GM12865 (cell line): ENCODE data around the gene HLA-DRA.

ENCODE experiments used
- DNase-seq: peaks from one replicate; pipeline ENCODE4 v3.0.0; 2010; ENCODE audit warnings: low read depth
- H3K4me3 ChIP-seq: 2 replicates; pipeline ENCODE4 v1.5.1; 2011; ENCODE audit warnings: mild to moderate bottlenecking, low read depth, low read length, control low read depth
- TF ChIP-seq, protein P1 (sequence below): IDR thresholded peaks from 2 replicates; pipeline ENCODE4 v1.5.1; 2011; ENCODE audit warnings: low read length, control low read depth, low read depth, inconsistent platforms; ENCODE audit not compliant: insufficient read depth; ENCODE audit errors: missing control alignments

Gene HLA-DRA

DNA sequence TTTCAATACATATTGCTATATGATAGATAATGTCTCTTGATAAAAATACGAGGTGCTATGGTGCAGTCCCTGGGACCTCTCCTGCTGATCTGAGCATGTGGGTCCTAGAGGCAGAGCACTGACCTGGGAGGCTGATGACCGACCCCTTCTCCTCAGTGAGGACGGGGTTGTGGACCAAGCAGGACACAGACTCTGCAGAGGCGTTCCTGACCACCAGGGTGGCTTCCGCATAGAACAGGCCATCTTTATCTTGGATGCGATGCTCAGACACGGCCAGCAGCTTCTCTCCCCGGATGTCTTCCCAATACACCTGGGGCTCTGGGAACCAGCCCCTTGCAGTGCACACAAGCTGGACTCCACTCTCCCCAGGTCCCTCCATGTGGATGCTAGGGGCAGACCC is 36.9 kb upstream of the HLA-DRA start:
- DNase-seq, result no peak
- TF ChIP-seq, protein P1, sequence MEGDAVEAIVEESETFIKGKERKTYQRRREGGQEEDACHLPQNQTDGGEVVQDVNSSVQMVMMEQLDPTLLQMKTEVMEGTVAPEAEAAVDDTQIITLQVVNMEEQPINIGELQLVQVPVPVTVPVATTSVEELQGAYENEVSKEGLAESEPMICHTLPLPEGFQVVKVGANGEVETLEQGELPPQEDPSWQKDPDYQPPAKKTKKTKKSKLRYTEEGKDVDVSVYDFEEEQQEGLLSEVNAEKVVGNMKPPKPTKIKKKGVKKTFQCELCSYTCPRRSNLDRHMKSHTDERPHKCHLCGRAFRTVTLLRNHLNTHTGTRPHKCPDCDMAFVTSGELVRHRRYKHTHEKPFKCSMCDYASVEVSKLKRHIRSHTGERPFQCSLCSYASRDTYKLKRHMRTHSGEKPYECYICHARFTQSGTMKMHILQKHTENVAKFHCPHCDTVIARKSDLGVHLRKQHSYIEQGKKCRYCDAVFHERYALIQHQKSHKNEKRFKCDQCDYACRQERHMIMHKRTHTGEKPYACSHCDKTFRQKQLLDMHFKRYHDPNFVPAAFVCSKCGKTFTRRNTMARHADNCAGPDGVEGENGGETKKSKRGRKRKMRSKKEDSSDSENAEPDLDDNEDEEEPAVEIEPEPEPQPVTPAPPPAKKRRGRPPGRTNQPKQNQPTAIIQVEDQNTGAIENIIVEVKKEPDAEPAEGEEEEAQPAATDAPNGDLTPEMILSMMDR, result no peak
- H3K4me3 ChIP-seq, result no peak overlapping the region

DNA sequence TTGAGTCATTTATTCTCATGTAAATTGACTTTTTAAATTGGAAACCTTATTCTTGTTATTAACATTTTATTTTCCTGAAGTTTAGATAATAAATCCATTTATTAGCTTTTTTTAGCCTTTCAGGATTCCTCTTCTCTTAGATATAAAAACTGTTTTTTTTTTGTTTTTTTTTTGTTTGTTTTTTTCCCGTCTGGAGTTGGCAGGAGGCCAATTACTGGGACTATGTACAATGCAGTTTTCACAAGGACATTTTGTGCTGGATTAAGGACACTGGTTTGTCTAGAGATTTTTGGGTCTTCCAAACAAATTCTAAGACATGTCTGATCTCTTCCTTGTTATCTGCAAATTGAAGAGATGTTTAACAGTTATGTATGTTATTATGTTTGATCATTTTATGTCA is 34.0 kb upstream of the HLA-DRA start:
- DNase-seq, result no peak
- no peak overlapping the region for H3K4me3 ChIP-seq
- TF ChIP-seq, protein P1, result no peak

DNA sequence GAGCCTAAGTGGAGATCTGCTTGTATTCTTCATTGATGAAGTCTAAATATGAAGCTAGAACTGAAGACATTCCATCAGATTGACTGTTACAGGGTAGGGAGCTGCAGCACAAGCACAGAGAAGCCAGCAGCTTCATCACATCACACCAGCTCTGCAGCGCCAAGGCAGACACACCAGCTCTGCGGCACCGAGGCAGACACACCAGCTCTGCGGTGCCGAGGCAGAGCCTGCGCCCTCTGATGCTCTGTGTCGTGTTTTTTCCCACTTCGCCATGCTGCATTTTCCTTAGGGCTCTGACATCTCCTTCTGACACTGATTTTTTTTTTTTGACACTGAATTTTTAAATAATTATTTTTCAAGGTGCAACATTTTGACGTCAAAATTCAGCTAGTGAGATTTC is 33.5 kb upstream of the HLA-DRA start:
- DNase-seq, result no peak
- H3K4me3 ChIP-seq, result no peak overlapping the region
- TF ChIP-seq, protein P1, result no peak

DNA sequence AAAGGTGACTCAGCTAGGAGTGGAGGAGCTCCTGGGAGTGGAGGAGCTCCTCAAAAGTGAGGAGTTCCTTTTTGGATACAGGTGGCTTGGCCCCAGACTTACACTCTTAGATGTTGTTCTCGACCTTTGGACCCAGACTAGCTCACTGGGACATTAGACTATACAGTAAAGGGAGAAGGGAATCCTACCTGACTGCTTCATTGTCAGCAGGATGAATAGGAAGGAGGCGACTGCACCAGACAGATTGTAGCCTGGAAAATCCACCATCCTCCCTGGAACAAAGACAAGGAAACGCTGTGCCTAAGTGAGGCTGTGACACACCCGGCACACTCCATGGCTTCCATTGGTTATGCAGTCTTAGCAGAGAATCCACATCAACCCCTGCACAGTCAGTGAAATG is 32.8 kb upstream of the HLA-DRA start, which contains the start of gene BTNL2:
BTNL2 (minus strand) TSS at position 325 of the 400 bp plus-strand sequence; CDS start at position 267, 58 bp downstream.
- DNase-seq, result no peak
- TF ChIP-seq, protein P1, result no peak
- H3K4me3 ChIP-seq, result no peak within 1 kb of the TSS

DNA sequence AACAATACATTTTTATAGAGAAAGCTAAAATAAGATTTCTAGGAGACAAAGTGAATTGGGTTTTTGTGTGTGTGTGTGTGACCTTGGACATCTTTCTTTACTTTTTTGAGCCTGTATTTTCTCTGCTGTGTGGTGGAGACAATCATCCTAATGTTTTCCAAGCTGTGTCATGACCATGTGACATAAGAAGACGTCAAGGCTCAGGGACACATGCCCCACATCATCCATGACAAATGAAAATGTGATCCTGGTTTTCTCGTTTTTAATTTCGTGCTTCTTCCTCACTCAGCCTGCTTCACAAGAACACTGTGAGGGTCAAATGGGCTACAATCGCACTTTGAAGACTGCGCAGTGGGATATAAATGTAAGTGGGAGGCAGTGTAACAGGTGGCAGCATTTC is 28.8 kb upstream of the HLA-DRA start:
- DNase-seq, result no peak
- TF ChIP-seq, protein P1, result no peak
- no peak overlapping the region for H3K4me3 ChIP-seq

DNA sequence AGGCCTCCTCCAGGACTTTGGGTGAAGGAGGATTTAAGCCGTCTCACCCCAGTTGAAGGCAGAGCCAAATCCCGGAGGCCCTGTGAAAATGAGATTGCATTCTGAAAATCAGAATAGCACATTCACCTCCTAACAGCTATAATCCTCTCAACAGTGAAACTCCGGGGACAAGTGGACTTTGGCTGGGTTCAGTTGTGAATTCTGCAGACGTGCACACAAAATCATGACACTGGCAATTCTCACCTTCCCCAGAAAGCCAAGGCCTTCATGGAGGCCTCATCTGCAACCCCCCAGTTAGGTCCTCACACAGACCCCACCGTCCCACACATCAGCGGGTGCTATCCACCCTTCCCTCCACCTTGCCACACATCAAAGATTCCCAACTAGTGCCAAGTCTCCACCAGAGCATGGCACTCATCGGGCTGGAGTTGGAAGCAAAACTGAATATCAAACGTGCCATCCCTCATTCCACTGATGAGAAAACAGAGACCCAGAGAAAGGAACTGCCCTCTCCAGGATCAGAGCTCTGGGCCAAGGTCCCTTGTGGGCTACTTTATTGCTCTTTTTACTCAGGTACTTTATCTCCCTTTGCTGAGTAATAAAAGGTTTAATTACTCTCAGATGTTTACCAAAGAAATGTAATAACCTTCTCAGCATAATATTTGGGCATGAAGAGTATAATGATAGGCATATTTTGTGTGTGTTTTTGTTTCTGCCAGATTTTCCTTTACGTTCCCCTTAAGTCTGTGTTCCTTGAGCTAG is 27.9 kb upstream of the HLA-DRA start:
- H3K4me3 ChIP-seq, result no peak overlapping the region
- no peak for DNase-seq
- TF ChIP-seq, protein P1, result no peak
